Common myeloid progenitor, CD34-positive (primary cell): ENCODE results near the gene DCBLD1.

Experiments used
- CTCF ChIA-PET: fragments of 350-600 bp; sonication (Branson Sonifier 250); formaldehyde crosslinking; loops from one replicate; lab custom pipeline; 2021; ENCODE audit warnings: antibody characterized with exemption; lab: Charles Lee
- POLR2A ChIA-PET: fragments of 350-600 bp; sonication (Branson Sonifier 250); formaldehyde crosslinking; loops from one replicate; lab custom pipeline; 2021; ENCODE audit warnings: antibody characterized with exemption; lab: Charles Lee
- DNase-seq, 3 donors: peaks; one replicate each; pipeline versions ENCODE4 v3.0.0 to v3.0.0-alpha.2; 2013
- H3K27ac ChIP-seq, 2 experiments: 1 replicate in 1 of 2; 2 replicates in 1 of 2; pipeline ENCODE4 v1.7.0; 2013; ENCODE audit warnings: inconsistent platforms in 2 of 2, low read length in 2 of 2, mild to moderate bottlenecking in 2 of 2, low read depth in 1 of 2, moderate library complexity in 1 of 2; ENCODE audit not compliant: severe bottlenecking in 2 of 2, insufficient read depth in 1 of 2, poor library complexity in 1 of 2
- H3K27me3 ChIP-seq, 5 experiments: replicated peaks in 2 of 5; 1 replicate in 3 of 5; 2 replicates in 2 of 5; pipeline versions ENCODE4 v1.6.1 to v1.7.0; 2013; ENCODE audit warnings: low read length in 4 of 5, mild to moderate bottlenecking in 2 of 5, moderate library complexity in 2 of 5, inconsistent platforms in 1 of 5; ENCODE audit not compliant: insufficient read depth in 5 of 5, control insufficient read depth in 4 of 5
- H3K36me3 ChIP-seq, 4 experiments: 1 replicate in 2 of 4; 2 replicates in 2 of 4; pipeline versions ENCODE4 v1.6.1 to v1.7.0; 2013; ENCODE audit warnings: low read length in 3 of 4, control low read depth in 1 of 4, mild to moderate bottlenecking in 1 of 4; ENCODE audit not compliant: control insufficient read depth in 4 of 4, insufficient read depth in 4 of 4
- H3K4me1 ChIP-seq, 4 experiments: 1 replicate in 3 of 4; 2 replicates in 1 of 4; pipeline versions ENCODE4 v1.6.1 to v1.7.1; 2013; ENCODE audit warnings: low read length in 3 of 4, mild to moderate bottlenecking in 3 of 4, control low read depth in 1 of 4, inconsistent platforms in 1 of 4, moderate library complexity in 1 of 4; ENCODE audit not compliant: control insufficient read depth in 4 of 4, insufficient read depth in 4 of 4; ENCODE audit errors: control extremely low read depth in 1 of 4
- H3K4me3 ChIP-seq, 7 experiments: 1 replicate in 4 of 7; 2 replicates in 3 of 7; pipeline versions ENCODE4 v1.5.1 to v1.7.0; 2013; ENCODE audit warnings: mild to moderate bottlenecking in 7 of 7, low read length in 6 of 7, moderate library complexity in 6 of 7, inconsistent platforms in 2 of 7, low read depth in 2 of 7, control low read depth in 1 of 7; ENCODE audit not compliant: insufficient read depth in 4 of 7, control insufficient read depth in 1 of 7; ENCODE audit errors: extremely low read depth in 1 of 7
- H3K9me3 ChIP-seq, 5 experiments: 1 replicate in 4 of 5; 2 replicates in 1 of 5; pipeline versions ENCODE4 v1.6.1 to v1.7.1; 2013; ENCODE audit warnings: low read length in 4 of 5, mild to moderate bottlenecking in 2 of 5, inconsistent platforms in 1 of 5, low read depth in 1 of 5, moderate library complexity in 1 of 5; ENCODE audit not compliant: control insufficient read depth in 4 of 5, insufficient read depth in 2 of 5; ENCODE audit errors: control extremely low read depth in 1 of 5
- WGBS: methylation state at CpG from one replicate; pipeline ENCODE4 v1.1.5; 2013; ENCODE audit not compliant: insufficient coverage; 5-methylcytosine and 5-hydroxymethylcytosine counted together

Gene DCBLD1

DNA sequence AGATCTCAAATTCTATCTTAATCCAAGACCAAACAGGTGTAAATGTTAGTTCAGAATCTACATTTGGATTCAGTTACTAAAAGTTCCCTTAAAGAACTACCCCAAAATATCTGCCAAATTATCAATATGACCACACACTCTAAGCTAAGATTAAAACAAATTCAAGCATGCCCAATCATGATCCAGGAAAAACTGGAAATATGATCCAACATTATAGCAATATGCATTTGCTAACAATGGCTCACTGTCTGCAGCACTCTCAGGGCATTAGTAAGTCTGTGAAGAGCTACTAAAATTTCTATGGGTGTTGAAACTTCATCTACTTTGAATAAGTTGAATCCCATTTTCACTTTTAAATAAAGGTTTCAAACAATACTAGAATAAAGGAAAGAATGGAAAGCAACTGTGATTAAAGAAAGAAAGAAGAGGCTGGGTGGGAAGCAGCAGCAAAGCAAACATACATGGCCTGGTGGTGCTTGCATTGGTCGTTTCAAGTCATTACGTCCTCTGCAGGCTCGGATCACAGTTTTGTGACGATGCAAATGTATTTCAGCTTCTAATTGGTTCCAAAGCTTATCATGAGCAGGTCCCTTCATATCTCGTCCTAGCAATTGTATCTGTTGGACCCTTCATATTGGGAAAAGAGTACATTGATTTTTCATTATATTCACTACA, 90.7 kb downstream of the DCBLD1 start:
- Histone ChIP-seq H3K4me1 (no peaks in the 10 kb centered on the region), H3K27me3 (no peaks in the 10 kb centered on the region), H3K9me3 (no peaks in the 10 kb centered on the region), H3K4me3 (no peak overlapping the region), H3K36me3 (peaks cover 17 to 46% (median 32%) of the 10 kb centered on the region in 4 experiments), H3K27ac (no peak overlapping the region)
- WGBS = 98% methylated on average over 4 of the region's 5 CpGs
- no peak for DNase-seq
- ChIA-PET POLR2A (no interaction called here), CTCF (interaction anchor here (1.1 to 1.2 kb wide), 4 partner anchors 11 to 115 kb away, joined by 3 to 4 read pairs (median 4); no protein-coding TSS in a partner anchor)

DNA sequence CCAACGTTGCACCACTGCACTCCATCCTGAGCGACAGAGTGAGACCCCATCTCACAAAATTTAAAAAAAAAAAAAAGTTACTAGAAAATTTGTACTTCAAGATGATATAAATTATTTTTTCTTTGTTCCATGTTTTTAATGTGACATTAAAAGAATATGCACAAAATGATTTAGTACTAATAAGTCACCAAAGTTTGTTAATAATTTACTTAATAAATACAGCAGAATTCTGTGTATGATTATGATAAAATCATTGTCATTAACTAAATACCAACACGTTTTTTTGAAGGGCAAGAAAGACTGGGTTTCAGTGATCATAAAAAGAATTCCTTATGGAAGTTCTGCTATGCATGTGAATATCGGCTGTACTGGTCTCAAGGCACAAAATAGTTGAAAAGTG, 91.7 kb downstream of the DCBLD1 start:
- Histone ChIP-seq H3K9me3 (no peaks in the 10 kb centered on the region), H3K27ac (no peak overlapping the region), H3K4me3 (no peak overlapping the region), H3K36me3 (peaks cover 12 to 41% (median 27%) of the 10 kb centered on the region in 4 experiments), H3K4me1 (no peaks in the 10 kb centered on the region), H3K27me3 (no peaks in the 10 kb centered on the region)
- ChIA-PET CTCF (interaction anchor here (1.2 kb wide), 1 partner anchor 18 kb away, joined by 4 read pairs; no protein-coding TSS in a partner anchor), POLR2A (no interaction called here)
- WGBS = 100% methylated on average over 2 of the region's 4 CpGs
- DNase-seq = no peak

DNA sequence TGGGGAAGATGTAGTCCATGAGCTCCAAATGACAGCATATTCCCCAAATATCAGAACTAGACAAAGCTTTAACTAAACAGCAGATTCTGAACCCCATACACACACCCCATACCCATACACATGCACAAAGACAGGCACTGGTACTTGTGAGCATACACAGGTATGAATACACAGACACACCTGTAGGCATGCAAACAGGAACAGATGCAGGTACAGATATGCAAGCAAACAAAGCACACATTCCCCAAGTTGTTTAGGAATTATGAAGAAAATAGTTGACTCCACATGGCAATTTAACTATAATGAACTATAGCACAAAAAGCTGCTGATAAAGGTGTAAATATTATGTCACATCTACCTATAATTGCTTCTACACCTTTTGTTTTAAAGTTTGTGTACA, 103.2 kb downstream of the DCBLD1 start:
- Histone ChIP-seq H3K36me3 (peaks cover 12 to 33% (median 29%) of the 10 kb centered on the region in 4 experiments), H3K9me3 (peaks cover 0 to 8% (median 6%) of the 10 kb centered on the region in 5 experiments), H3K27me3 (no peaks in the 10 kb centered on the region), H3K4me1 (peaks cover 0 to 2% (median 0%) of the 10 kb centered on the region in 4 experiments), H3K4me3 (no peak overlapping the region), H3K27ac (no peak overlapping the region)
- POLR2A ChIA-PET = no interaction called here
- no peak for DNase-seq
- CTCF ChIA-PET = interaction anchor here (1.6 kb wide), 1 partner anchor 16 kb away, joined by 4 read pairs; the partner anchor contains the start of gene GOPC

DNA sequence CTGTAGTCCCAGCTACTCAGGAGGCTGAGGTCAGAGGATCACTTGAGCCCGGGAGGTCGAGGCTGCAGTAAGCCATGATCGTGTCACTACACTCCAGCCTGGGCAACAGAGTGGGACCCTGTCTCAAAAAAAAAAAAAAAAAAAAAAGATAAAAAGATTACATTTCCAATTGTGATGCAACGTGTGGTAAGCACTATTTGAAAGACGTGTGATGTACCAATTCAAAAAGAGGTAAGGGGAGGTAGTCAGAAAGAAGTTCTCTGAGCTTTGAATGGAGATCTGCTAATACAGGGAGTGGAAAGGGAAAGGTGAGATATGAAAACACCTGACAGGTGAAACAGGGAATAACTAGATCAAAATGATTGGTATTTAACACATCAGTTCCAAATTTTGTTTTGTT, 108.0 kb downstream of the DCBLD1 start:
- DNase-seq = no peak
- ChIA-PET CTCF (interaction anchor here (0.8 to 1.5 kb wide), 3 partner anchors 10 to 34 kb away, joined by 3 read pairs; no protein-coding TSS in a partner anchor), POLR2A (no interaction called here)
- Histone ChIP-seq H3K4me3 (no peak overlapping the region), H3K4me1 (no peaks in the 10 kb centered on the region), H3K27ac (no peak overlapping the region), H3K9me3 (no peaks in the 10 kb centered on the region), H3K36me3 (peaks cover 11 to 20% (median 15%) of the 10 kb centered on the region in 4 experiments), H3K27me3 (no peaks in the 10 kb centered on the region)
- WGBS = 98% methylated on average over 4 of the region's 5 CpGs

DNA sequence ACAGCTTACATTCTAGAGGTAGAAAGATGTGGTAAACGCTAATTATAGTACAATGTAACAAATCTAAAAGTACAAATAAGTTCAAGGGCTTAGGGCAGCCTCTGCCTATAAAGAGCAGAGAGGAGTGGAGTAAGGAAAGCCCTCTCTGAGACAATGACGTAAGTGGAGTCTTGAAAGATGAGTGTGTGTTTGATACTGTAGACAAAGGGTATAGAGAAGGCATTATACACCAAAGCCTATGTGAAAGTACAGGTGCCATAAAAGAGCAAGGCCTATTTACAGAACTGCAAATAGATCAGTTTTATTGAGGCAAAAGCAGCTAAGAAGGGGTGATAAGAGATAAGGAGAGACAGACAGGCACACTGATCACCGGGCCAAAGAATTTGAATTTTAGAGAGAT, 108.9 kb downstream of the DCBLD1 start:
- no peak for DNase-seq
- Histone ChIP-seq H3K36me3 (peaks cover 11 to 18% (median 15%) of the 10 kb centered on the region in 4 experiments), H3K4me3 (no peak overlapping the region), H3K9me3 (no peaks in the 10 kb centered on the region), H3K27me3 (no peaks in the 10 kb centered on the region), H3K27ac (no peak overlapping the region), H3K4me1 (no peaks in the 10 kb centered on the region)
- ChIA-PET POLR2A (no interaction called here), CTCF (interaction anchor here (0.8 to 1.3 kb wide), 2 partner anchors 9 to 23 kb away, joined by 3 read pairs; no protein-coding TSS in a partner anchor)
- 100% methylated on average over 2 of the region's 3 CpGs for WGBS

DNA sequence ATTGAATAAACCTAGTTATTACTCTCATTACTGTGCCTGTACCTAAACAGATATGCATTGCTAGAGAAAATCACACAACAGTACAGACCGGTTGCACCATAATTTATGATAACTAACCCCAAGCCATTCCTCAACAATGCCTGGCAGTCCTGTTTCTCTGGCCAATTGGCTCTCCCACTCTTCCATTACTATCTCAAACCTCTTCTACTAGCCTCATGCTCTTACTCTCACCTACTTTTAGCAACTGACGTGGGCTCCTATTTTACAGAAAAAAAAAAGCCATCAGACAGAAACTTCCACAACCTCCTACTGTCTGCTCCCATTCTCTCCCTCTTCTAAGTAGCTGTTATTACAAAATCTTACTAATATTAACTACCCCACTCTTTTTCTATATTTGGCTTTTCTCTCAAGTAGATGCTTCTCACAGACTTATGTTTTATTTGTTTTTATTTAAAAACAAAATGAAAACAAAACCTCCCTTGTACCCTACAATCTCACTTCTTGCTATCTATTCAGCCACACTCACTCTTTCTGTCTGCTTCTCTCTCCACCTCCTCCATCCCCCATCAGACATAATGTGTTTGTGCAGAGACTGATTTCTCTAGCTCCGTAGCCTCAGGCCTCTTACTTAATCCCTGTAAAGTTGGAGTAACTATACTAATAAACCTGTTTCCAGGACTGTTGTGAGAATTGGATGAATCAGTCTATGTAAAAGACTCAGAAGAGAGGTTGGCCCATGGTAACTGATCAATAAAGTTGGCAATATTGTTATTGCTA, 110.7 kb downstream of the DCBLD1 start:
- Histone ChIP-seq H3K4me1 (no peaks in the 10 kb centered on the region), H3K4me3 (no peak overlapping the region), H3K27ac (no peak overlapping the region), H3K9me3 (peaks cover 0 to 9% (median 4%) of the 10 kb centered on the region in 5 experiments), H3K36me3 (peaks cover 16 to 28% (median 24%) of the 10 kb centered on the region in 4 experiments), H3K27me3 (no peaks in the 10 kb centered on the region)
- ChIA-PET CTCF (interaction anchor here (1.1 kb wide), 1 partner anchor 10 kb away, joined by 3 read pairs; no protein-coding TSS in a partner anchor), POLR2A (no interaction called here)
- no peak for DNase-seq
- WGBS = 95% methylated on average over 2 of the region's 3 CpGs
